Upper lobe of left lung (tissue), 4 donors: Measurements from ENCODE around the gene NLGN1.

Source experiments
- CTCF ChIP-seq, 6 experiments: fragments of 450-650 bp in 4 of 6; fragments of 200-600 bp in 2 of 6; sonication (generic) in 2 of 6; IDR thresholded peaks; one replicate each; pipeline ENCODE4 v1.5.1; 2016 to 2019; ENCODE audit warnings: antibody characterized with exemption in 6 of 6
- POLR2AphosphoS5 ChIP-seq, 2 donors: sonication (generic); formaldehyde crosslinking; IDR thresholded peaks; one replicate each; pipeline ENCODE4 v1.5.1; 2017; ENCODE audit warnings: antibody characterized with exemption in 2 of 2

GRCh38 chr3:173849489-173849888 lies 451.9 kb downstream of the NLGN1 start:
- TF ChIP-seq CTCF (IDR thresholded peaks at IDR 0.05) (no peak), POLR2AphosphoS5 (IDR thresholded peaks at IDR 0.05) (no peak)
